HG03045 (cell line): ENCODE data around the gene SCN8A.

ENCODE experiments used
- ATAC-seq: cut with Tn5 transposase; IDR thresholded peaks from one replicate; pipeline ENCODE4 v1.9.1; 2021; ENCODE audit warnings: mild to moderate bottlenecking, moderate library complexity; ENCODE audit not compliant: unreplicated experiment

Gene SCN8A

GRCh38 chr12:51848841-51849735 is 258.1 kb downstream of the SCN8A start:
- ATAC-seq = no peak

- ATAC-seq = no peak
Measured at GRCh38 chr12:51850081-51850964, 259.3 kb downstream of the SCN8A start.

- no peak for ATAC-seq
Measured at GRCh38 chr12:51850965-51851299, 259.9 kb downstream of the SCN8A start.

- ATAC-seq = no peak
Measured at GRCh38 chr12:51851413-51852124, 260.5 kb downstream of the SCN8A start.

GRCh38 chr12:51852404-51853137 is 261.5 kb downstream of the SCN8A start:
- ATAC-seq = no peak

GRCh38 chr12:51855586-51856428 is 264.8 kb downstream of the SCN8A start:
- no peak for ATAC-seq

- no peak for ATAC-seq
Measured at GRCh38 chr12:51860986-51861385, 270.0 kb downstream of the SCN8A start.
